Measurements from ENCODE around the gene ZNF691.

Gene ZNF691

GRCh38 chr1:42886800-42887199 lies 40.4 kb downstream of the ZNF691 start:
- Histone ChIP-seq H3K27ac (no peak overlapping the region), H3K4me2 (no peak overlapping the region), H3K27me3 (ENCODE audit: insufficient read depth, low read depth) (no peaks in the 10 kb centered on the region), H3K9ac (no peak overlapping the region), H3K79me2 (ENCODE audit: insufficient read depth, low read depth) (no peaks in the 10 kb centered on the region), H2AFZ (ENCODE audit: low read depth) (no peak overlapping the region), H3K4me3 (IDR thresholded peaks at IDR 0.05; ENCODE audit: insufficient read depth, low read depth, low read length) (no peak overlapping the region), H3K36me3 (ENCODE audit: insufficient read depth) (no peaks in the 10 kb centered on the region), H3K4me1 (ENCODE audit: low read depth, poor library complexity, severe bottlenecking) (no peaks in the 10 kb centered on the region), H4K20me1 (ENCODE audit: insufficient read depth) (no peaks in the 10 kb centered on the region)
- no peak for TF ChIP-seq CTCF (conservative IDR thresholded peaks at IDR 0.05; ENCODE audit: low read depth, low read length)

GRCh38 chr1:42887366-42887765 lies 41.0 kb downstream of the ZNF691 start:
- no peak overlapping the region for H3K27ac ChIP-seq
- H2AFZ ChIP-seq (ENCODE audit: low read depth) = no peak overlapping the region
- H3K4me2 ChIP-seq = no peak overlapping the region
- H3K27me3 ChIP-seq (ENCODE audit: insufficient read depth, low read depth) = no peaks in the 10 kb centered on the region
- no peak for TF ChIP-seq CTCF (conservative IDR thresholded peaks at IDR 0.05; ENCODE audit: low read depth, low read length)
- H3K79me2 ChIP-seq (ENCODE audit: insufficient read depth, low read depth) = no peaks in the 10 kb centered on the region
- H4K20me1 ChIP-seq (ENCODE audit: insufficient read depth) = no peaks in the 10 kb centered on the region
- no peak overlapping the region for H3K4me3 ChIP-seq (IDR thresholded peaks at IDR 0.05; ENCODE audit: insufficient read depth, low read depth, low read length)
- H3K36me3 ChIP-seq (ENCODE audit: insufficient read depth) = no peaks in the 10 kb centered on the region
- H3K4me1 ChIP-seq (ENCODE audit: low read depth, poor library complexity, severe bottlenecking) = no peaks in the 10 kb centered on the region
- no peak overlapping the region for H3K9ac ChIP-seq

GRCh38 chr1:42888013-42888633 lies 41.7 kb downstream of the ZNF691 start:
- Histone ChIP-seq H2AFZ (ENCODE audit: low read depth) (no peak overlapping the region), H3K36me3 (ENCODE audit: insufficient read depth) (no peaks in the 10 kb centered on the region), H3K79me2 (ENCODE audit: insufficient read depth, low read depth) (no peaks in the 10 kb centered on the region), H3K4me3 (IDR thresholded peaks at IDR 0.05; ENCODE audit: insufficient read depth, low read depth, low read length) (no peak overlapping the region), H4K20me1 (ENCODE audit: insufficient read depth) (no peaks in the 10 kb centered on the region), H3K27ac (no peak overlapping the region), H3K27me3 (ENCODE audit: insufficient read depth, low read depth) (no peaks in the 10 kb centered on the region), H3K4me1 (ENCODE audit: low read depth, poor library complexity, severe bottlenecking) (no peaks in the 10 kb centered on the region), H3K4me2 (no peak overlapping the region), H3K9ac (no peak overlapping the region)
- no peak for TF ChIP-seq CTCF (conservative IDR thresholded peaks at IDR 0.05; ENCODE audit: low read depth, low read length)

GRCh38 chr1:42889264-42889663 lies 42.9 kb downstream of the ZNF691 start:
- no peaks in the 10 kb centered on the region for H3K4me1 ChIP-seq (ENCODE audit: low read depth, poor library complexity, severe bottlenecking)
- no peaks in the 10 kb centered on the region for H3K79me2 ChIP-seq (ENCODE audit: insufficient read depth, low read depth)
- H3K36me3 ChIP-seq (ENCODE audit: insufficient read depth) = no peaks in the 10 kb centered on the region
- TF ChIP-seq CTCF (conservative IDR thresholded peaks at IDR 0.05; ENCODE audit: low read depth, low read length) = no peak
- no peak overlapping the region for H3K4me2 ChIP-seq
- no peak overlapping the region for H3K27ac ChIP-seq
- H3K9ac ChIP-seq = no peak overlapping the region
- H3K27me3 ChIP-seq (ENCODE audit: insufficient read depth, low read depth) = no peaks in the 10 kb centered on the region
- no peak overlapping the region for H3K4me3 ChIP-seq (IDR thresholded peaks at IDR 0.05; ENCODE audit: insufficient read depth, low read depth, low read length)
- no peaks in the 10 kb centered on the region for H4K20me1 ChIP-seq (ENCODE audit: insufficient read depth)
- no peak overlapping the region for H2AFZ ChIP-seq (ENCODE audit: low read depth)
